Inferior parietal cortex (tissue), 1 donor: ENCODE results near the gene CAMSAP2.
A peak's percentile ranks its signal among the peaks of the same experiment; 100 is the strongest.

Experiments used
- DNase-seq: peaks from one replicate; pipeline ENCODE4 v3.0.0-alpha.2; 2016; ENCODE audit errors: extremely low spot score

Gene CAMSAP2

DNA sequence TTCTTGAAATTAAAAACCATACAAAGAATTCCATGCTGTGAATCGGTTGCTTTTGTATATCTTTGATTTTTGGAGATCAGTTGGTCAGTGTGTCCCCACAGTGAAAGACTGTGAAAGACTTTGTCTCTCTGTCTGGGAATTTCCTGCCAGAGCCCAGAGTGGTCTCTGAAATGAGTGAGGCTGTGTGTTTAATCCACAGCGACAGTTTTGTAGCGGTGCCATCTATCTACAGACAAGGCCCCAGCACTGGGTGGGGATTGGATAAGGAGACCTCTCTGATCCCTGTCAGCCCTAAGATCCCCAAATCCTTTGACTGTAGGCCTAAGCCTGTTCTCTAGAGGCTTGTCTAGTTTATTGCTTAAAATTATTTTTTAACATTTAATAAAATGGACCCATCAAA lies 144.4 kb downstream of the CAMSAP2 start:
- DNase-seq = no peak

DNA sequence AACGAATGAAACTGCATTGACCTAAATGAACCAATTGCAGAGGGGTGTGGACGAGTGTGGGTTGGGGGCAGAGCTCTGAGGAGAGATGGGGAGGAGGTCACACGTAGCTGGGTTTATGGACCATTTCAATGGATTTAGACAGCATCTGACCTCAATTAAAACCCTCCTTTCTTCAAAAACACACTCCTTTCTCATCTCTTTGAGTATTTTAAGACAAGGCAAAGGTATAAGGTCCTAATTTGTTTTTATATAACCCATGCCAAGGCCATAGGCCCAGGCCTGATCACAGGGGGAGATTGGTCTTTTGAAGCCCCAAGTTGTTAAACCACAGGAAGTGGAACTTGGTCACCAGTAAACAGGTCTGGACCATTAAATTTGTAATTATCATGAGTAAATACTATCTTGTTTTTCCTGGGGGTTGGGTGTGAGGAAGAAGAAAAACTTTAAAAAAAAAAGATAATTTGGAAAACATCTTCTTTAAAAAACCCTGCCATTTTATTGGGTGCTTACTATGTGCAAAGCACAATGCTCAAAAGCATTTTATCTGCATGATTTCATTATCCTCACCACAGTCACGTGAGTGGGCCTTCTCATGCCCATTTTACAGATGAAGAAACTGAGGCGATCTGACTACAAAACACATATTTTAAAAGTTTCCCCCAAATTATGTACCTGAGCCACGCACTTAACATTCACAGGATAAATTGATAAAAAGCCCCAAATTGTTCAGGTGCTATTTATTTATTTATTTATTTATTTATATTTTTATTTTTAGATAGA lies 147.1 kb downstream of the CAMSAP2 start:
- no peak for DNase-seq

DNA sequence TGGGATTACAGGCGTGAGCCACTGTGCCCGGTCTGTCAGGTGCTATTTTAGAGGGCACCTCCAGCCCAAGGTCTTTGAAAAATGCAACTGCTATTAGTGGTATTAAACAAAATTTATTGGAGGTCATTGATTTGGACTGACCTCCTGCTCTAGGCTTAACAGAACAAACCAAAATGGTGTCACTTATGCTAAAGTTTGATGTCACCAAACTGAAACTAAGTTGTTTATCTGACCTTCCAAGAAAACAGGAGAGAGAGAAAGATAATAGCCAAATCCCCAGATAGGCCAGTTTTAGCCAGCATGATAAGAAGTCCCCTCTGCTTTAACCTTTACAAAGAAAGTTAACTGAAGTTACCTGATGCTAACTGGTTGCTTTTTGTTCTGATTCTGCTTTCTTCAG lies 147.9 kb downstream of the CAMSAP2 start:
- no peak for DNase-seq

DNA sequence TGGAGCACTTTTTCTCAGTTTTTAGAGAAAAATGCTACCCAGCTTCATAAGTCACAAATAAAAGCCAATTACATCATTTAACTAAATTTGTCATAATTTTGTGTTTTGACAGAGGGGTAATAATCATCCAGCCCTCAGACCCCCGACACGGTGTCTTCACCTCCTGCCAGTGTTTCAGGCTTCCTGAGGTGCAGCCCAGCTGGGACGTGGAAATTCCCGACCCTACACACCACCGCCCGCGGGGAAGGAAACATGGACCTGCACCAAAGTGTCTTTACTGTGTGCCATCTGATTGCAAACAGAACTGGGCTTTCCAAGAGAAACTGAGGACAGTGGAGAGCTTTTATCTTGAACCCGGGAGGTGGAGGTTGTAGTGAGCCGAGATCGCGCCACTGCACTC lies 148.3 kb downstream of the CAMSAP2 start:
- DNase-seq = no peak

DNA sequence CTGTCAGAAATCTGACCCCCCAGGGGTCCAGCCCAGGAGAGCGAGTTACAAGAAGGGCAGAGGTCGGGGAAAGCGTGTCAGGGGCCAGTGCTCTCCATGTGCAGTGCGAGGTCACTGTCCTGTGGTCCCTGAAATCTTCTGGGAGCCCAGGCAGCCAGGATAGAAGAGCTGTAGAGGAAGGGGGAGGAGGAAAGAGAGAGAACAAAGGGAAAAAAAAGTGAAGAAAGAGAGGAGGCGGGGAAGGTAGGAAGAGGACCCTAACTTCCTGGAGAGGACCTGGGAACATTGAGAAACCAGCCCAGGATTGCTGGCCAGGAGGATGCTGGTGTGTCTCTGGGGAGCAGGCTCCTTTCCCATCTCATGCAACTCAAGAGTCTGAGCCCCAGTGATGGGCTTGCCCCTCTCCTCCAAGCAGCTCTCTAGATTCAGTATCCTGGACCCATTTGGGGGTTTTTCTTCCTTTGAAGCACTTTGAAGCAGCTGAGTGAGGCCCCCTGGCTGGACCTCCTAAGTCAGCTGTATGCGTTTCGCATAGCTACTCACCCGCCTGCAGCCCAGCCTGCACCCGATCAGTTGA lies 149.2 kb downstream of the CAMSAP2 start:
- DNase-seq = no peak

DNA sequence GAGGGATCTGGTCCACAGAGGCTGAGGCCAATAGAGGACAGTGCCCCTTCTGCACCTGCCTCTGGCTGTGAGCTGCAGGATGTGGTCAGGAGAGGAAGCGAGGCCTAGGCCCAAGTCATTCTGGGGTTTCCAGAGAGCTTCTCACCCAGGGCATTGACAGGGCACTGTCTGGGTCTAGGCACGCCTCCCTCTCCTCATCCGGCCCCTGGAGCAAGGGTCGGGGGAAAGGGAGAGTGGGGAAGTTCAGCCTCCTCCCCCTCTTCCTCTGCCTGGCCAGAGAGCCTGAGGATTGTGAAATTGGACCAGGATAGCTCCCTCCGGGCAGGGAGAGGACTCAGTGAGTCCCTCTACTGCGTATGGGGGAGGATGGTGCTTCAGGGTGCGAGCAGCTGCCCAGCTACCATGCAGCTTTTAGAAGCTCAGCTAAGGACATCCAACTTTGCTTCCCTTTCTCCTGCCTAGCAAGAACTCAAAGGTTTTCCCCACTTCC lies 149.7 kb downstream of the CAMSAP2 start:
- DNase-seq = no peak

DNA sequence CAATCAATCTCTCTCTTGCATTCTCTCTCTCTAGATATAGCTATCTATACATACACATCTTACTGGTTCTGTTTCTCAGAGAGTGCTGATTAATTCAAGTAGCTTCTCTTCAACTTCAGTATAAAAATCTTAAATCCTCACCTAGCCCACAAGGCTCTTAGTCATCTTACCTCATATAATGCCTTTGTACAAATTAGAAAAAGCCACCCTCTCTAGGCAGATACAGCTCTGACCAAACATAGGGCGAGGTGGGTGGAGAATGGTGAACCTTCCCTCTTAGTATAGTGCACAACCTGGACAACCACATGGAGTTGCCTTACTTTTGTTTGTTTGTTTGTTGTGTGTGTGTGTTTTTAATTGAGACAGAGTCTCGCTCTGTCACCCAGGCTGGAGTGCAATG lies 150.9 kb downstream of the CAMSAP2 start:
- no peak for DNase-seq

DNA sequence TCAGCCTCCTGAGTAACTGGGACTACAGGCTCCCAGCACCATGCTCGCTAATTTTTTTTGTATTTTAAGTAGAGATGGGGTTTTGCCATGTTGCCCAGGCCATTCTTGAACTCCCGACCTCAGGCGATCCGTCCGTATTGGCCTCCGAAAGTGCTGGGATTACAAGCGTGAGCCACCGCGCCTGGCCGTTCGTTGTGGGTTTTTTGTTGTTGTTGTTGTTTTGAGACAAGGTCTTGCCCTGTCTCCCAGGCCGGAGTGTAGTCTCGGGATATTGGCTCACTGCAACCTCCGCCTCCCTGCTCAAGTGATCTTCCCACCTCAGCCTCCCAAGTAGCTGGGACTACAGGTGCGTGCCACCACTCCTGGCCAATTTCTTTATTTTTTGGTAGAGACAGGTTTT lies 151.3 kb downstream of the CAMSAP2 start:
- no peak for DNase-seq

DNA sequence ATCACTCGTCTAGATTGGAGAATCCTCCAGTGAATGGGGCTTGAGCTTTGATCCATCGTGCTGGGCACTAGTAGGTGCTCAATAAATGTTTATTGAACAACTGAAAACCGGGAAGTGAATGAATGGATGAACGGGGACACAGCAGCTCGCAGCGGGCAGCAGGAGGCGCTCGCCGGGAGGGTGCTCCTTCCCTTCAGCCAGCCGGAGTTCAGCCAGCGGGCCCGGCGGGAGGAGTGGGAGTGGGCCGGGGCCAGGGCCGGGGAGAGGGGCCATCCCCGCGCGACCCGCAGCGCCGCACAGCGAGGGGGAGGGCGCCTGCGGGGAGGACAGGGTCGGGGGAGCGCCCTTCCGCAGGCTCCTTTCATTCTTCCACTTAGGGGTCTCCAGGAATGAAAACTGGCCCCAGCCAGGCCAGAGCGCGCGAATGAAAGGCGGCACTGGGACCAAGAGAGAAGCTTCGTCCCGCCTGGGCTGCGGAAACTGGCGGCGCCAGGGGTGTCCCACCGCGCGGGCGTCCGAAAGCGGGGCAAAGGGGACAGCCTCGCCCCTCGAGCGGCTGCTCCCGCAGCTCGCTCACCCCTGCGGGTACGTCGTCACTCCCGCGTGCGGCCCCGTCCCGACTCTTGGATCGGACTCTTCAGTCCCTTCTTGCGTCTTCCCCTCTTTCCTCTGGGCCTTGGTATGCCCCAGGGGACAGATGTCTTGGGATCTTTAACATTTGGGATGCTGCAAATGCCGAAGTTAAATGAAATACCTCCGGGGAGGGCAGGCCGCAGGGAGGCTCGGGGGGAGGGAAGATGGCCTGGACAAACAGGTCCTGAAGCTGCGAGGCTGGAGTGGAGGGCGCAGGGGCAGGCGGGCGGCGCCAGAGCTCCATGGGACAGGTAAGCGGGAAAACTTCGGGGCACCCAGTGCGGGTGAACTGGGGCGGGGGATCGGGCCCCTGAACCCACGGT lies 152.4 kb downstream of the CAMSAP2 start:
- peak; percentile 25 for DNase-seq

DNA sequence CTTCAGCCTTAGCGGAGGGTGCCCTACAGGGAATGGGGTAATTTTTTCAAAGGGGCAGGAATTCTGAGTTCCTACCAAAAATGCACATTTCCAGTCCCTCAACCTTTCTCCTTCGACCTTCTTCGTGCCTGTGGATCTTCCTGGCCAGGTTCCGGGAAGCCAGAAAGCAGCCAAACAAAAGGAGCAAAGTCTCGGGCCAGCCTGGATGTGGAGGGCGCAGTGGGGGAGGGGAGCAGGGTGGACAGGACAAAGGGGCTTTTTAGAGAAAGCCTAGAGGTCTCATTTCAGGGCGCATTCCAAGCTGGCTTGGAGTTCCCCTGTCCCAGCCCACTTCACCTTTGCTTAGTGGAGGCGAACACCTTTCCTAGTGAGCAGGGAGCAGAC lies 153.1 kb downstream of the CAMSAP2 start:
- DNase-seq = no peak

DNA sequence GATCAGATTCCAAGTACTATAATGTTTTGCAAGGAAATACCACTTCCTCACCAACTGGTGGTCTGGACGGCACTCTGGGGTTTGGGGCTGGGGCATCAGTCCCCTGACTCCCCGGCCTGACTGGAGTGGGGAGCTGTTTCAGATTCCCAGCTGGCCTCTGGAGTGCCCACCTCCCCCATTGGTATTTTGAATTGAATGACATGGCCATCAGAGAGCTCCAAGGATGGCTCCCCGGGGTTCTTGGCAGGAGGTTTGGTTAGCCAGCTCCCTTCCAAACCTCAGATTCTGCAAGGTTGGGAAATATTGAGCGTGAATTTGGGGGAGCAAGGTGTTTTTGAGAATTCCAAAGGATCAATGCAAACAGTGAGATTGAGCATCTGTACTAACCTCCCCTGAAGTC lies 153.9 kb downstream of the CAMSAP2 start:
- DNase-seq = no peak

DNA sequence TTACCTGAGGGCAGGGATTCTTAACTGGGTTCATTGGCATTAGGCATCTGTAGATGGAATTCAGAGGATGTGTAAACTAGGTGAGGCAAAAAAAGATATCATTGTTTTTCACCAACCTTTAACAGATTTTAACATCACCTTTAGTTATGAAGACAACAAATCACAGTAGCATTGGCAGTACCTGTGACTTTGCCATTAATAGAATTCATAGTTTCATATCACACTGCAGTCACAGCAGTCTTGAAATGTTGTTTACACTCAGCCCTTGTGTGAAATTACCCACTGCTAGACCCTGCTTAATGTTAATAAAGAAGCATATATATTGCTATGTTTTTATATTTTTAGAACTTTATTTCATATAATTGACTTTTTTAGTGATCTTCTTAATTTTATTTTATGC lies 154.3 kb downstream of the CAMSAP2 start:
- DNase-seq = no peak

DNA sequence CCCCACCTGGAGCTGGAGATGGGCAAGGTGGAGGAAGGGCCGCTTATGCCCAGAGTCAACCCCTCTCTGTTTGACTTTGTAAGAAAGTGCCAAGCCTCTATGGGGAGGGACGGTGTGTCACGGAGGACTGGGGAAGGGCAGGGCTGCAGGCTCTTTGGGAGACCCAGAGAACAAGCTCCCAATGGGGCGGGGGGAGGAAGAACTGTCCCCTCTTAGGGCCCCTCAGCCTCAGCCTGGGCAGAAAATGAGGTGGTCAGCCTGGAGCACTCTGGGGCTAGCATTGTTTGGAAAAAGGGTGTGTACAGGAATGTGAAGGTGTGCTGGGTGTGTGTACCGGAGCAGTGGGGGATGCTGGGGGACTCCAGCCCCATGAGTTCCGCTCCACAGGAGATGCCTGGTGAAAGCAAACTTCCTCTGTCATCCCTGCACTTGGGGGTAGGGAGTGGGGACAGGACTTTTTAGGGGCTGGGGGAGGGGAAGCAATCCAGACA lies 154.8 kb downstream of the CAMSAP2 start:
- DNase-seq = no peak

DNA sequence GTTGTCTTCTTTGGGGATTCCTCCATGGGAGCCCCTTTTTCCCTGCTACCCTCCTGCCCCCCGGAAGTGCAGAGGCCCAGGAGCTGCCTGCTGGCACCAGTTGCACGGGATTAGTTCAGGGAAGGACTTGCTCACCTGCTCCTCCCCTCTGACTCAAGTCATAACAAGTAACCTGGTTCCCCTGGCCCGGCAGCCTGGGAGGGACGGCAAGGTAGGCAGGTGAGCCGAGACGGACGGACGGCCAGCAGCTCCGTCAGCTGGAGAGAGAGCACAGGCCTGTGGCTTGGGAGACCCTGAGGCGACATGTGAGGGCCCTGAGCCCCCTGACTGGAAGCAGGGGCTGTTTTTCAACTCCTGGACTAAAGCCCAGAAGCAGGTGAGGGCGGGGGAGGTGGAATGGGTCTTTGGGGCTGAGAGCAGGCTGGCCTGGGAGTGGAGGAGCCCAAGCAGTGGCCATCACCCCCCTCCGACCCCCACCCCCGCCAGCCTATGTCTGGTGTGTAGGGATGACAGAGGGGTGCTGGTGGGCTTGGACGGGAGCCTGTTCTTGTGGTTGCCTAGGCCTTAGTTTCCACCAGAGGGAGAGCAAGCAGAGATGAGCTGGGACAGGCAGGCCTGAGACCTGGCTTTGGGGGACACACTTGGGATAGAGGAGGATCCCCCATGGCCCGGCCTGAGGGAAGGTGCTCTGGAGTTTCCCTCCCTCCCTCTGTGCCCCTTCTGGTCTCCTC lies 156.2 kb downstream of the CAMSAP2 start, which contains the start of gene INAVA:
Gene INAVA, plus strand, starts transcription at position 189 of the 731 bp plus-strand sequence. CDS start 3,501 bp downstream, outside the sequence.
- DNase-seq = no peak

DNA sequence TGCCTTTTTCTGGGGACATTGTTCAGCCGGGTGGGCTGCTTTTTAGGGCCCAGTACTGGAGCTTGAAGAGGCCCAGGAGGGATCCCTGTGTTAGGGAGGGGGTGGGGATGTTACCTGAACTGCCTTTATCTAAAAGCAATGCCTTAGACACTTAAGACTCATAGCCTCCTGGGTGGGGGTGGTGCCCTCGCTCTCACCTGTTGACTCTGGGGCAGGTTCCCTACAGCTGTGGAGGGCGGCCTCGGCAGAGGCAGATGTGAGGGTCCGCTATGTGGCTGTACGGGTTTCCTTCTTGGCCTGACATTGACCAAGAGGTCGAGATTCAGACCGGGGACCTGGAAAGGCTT lies 156.7 kb downstream of the CAMSAP2 start:
- no peak for DNase-seq

DNA sequence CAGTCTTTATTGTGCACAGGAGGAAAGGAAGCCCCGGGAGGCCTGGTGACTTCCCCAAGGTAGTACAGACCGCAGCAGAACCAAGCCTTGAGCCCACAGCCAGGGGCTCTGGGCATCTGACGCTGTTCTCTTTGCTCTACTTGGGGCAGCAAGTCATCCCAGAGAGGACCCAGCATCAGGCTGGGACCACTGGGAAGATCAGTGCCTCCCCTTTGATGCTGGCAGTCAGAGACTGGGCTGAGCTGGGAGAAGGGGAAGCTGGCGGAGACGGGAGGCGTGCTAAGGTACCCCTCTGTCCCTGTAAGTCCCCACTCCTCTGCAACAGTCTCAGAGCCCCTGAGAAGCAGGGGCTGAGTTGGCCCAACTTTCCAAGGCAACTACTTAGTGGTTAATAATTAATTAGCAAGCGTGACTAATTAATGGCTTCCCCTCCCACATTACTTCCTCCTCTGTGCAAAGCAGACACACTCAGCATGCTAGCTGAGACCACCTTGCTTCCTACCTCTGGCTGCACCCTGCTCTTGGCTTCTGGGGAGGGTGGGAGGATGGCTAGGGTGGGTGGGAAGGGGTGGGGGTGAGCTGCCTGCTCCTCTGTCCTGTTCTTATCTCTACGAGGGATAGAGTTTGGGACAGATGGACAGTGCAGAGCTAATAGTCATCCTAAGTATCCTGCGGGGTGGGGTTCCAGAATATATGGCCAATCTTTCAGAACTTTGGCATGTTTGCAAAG lies 157.3 kb downstream of the CAMSAP2 start:
- DNase-seq = no peak

DNA sequence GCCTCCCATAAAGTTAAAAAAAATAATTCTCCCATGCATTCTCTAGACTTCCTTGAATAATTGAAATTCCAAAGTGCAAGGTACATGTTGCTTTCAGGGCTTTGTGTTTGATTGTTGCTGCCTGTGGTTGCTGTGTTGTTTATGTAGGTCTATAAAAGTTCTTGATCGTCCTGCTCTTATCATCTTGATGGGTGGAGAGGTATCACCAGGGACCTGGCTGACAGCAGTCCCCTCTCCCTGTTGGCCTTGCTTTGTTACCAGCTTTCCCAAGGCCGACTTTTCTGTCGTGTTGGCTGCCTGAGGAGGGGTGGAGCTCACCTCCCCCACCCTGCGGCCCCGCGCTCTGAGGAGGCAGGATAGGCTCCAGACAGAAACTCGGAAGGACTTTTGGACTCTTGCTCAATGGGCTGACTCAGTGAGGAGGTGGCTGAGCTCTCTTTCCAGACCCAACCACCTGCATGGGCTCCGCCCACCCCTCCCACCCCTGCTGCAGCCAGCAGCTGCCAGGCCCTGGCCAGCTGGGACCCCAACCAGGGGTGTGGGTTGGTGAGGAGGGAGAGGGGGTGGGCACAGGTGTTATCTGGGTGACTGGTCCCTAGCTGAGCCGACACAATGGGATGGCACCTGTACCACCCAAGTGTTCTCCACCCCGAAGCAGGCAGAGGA lies 158.0 kb downstream of the CAMSAP2 start:
- DNase-seq = no peak

DNA sequence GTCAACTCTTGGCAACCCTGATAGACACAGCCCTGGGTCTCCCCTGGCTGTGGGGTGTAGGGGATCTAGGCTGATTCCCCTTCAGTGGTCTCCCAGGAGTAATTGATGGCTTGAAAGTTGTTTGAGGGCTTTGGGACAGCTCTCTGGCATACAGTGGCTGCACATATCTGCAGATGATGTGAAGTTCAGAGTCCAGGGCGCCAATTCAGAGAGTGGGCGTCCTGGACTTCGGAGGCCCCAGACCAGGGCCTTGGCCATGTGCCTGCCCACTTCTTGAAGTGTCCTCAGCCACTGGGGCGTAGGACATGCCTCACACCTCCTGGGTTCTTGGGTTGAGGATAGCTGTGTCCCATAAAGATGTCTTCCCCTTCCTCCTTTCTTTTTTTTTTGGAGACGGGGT lies 158.6 kb downstream of the CAMSAP2 start:
- no peak for DNase-seq

DNA sequence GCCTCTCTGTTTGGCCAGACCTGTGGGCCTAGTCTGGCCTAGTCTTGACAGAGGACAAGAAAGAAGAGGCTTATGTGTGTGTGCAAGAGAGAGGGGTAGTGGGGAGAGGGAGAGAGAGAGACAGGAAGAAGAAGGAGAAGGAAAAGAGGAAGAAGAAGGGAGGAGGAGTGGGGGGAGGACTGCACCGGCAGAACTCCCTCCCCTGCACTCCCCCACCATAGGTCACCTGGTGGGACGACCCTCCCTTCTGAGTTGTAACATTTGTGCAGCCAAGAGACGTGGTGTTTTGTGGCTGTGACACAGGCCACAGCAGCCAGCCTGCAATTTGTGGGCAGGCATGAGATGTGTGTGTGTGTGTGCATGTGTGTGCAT lies 160.3 kb downstream of the CAMSAP2 start:
- DNase-seq = no peak

DNA sequence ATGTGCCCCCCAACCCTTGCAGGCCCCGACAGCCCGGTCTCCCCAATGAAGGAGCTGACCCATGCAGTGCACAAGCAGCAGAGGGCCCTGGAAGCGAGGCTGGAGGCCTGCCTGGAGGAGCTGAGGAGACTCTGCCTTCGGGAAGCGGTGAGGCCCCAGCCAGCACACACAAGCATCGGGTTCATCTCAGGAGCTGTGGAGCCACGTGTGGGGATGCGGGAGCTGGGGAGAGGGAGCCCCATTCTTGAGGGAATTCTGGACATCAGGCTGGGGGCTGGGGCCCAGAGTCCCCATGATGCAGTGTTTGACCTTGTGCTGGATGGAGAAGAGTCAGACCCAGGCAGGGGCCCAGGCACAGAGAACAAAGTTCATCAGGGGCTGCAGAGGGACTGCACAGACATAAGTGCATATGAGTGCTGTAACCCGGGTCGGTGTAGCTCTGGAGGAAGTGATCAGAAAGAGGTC lies 160.8 kb downstream of the CAMSAP2 start:
- no peak for DNase-seq
